Measurements from ENCODE around the gene SMIM26.

The SMIM26 gene

DNA sequence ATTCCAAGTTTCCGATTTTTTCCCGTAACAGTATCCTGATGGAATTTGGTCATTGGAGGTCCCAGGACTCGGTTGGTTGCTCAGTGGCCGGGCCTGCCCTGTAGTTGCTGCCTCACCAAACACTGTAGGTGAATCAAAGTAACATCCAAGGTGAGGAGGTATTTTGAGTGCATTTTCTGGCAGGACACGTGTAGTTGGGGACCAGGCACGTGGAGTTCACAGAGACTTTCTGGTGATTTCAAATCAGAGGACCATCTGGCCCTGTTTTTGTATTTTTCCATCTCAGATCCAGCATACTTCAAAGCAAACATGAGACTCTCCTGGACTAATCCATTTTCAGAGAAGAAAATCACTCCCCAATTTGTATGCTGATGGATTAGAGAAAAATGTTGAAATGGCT, 10.7 kb downstream of the SMIM26 start:
- H3K27ac ChIP-seq = no peak overlapping the region
- H3K4me3 ChIP-seq = no peak overlapping the region
- no peaks in the 10 kb centered on the region for H3K36me3 ChIP-seq
- H3K27me3 ChIP-seq = no peaks in the 10 kb centered on the region
- H3K4me1 ChIP-seq = no peaks in the 10 kb centered on the region
- H3K9ac ChIP-seq = no peak overlapping the region
- no peak for TF ChIP-seq Cebpa-rat (IDR thresholded peaks at IDR 0.05)
- H4K20me1 ChIP-seq = no peaks in the 10 kb centered on the region
- H3K9me3 ChIP-seq = no peaks in the 10 kb centered on the region
- no peak overlapping the region for H3K4me2 ChIP-seq

DNA sequence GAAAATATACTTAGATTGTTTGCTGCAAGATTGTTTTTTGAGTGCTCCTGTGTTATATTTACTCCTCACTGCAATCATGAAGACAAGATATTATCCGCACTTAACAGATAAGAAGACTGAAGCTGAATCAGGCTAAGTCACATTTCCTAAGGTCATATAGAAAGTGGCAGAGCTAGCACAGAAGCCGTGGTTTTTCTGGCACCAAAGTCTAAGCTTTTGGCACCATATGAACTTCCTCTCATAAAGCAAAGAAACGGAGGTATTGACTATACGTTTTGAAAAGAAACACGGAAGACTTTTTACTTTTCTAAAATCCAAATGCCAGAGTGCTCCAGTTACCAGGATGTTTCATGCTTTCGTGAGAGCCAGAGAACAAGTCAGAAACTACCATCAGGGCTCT, 11.3 kb downstream of the SMIM26 start:
- Histone ChIP-seq H3K27me3 (no peaks in the 10 kb centered on the region), H3K4me2 (no peak overlapping the region), H3K4me3 (no peak overlapping the region), H3K9me3 (no peaks in the 10 kb centered on the region), H3K27ac (no peak overlapping the region), H3K9ac (no peak overlapping the region), H4K20me1 (no peaks in the 10 kb centered on the region), H3K36me3 (no peaks in the 10 kb centered on the region), H3K4me1 (no peaks in the 10 kb centered on the region)
- no peak for TF ChIP-seq Cebpa-rat (IDR thresholded peaks at IDR 0.05)

DNA sequence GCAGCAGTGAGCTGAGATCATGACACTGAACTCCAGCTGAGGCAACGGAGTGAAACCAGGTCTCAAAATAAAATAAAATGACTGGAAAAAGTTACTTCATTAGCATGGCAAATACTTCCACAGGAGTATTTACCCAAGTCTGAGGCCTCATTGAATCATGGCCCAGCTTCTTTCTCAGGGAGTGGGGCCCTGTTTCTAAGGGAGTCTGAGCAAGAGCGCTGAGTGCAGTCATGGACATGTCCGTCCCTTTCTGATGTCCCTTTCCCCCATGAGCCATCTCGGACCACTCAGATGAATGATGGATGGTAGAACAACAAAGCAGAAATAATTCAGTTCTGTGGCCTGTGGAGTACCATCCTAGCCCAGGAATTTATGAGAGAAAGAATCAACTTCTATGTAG, 12.8 kb downstream of the SMIM26 start:
- Histone ChIP-seq H3K27me3 (no peaks in the 10 kb centered on the region), H3K4me3 (no peak overlapping the region)
- no peak for TF ChIP-seq Cebpa-rat (IDR thresholded peaks at IDR 0.05)

DNA sequence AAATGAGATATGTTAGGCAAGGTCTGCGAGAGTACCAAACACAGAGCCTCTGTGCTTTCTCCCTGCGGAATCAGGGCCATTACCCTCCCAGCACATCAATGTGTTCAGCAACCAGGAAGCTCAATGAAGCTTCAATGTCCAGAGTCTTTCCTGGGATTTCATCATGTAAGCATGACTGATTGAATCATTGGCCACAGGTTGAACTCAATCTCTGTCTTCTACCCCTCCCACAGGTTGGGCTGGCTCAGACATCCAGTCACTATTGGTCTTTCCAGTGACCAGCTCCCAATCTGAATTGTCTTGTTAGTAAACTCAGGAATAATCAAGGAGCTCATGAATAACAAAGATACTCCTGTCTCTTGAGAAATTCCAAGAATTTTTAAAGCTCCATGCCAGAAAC, 17.9 kb downstream of the SMIM26 start:
- H3K9me3 ChIP-seq = peaks cover 7% of the 10 kb centered on the region; the same call in 1 of the 2 replicates

More for the DNA sequence above, 12.8 kb downstream of the SMIM26 start:
- Histone ChIP-seq H3K9me3 (no peaks in the 10 kb centered on the region), H3K36me3 (no peaks in the 10 kb centered on the region), H3K4me1 (no peaks in the 10 kb centered on the region), H3K4me2 (no peak overlapping the region), H3K9ac (no peak overlapping the region), H3K27ac (no peak overlapping the region), H4K20me1 (no peaks in the 10 kb centered on the region)

DNA sequence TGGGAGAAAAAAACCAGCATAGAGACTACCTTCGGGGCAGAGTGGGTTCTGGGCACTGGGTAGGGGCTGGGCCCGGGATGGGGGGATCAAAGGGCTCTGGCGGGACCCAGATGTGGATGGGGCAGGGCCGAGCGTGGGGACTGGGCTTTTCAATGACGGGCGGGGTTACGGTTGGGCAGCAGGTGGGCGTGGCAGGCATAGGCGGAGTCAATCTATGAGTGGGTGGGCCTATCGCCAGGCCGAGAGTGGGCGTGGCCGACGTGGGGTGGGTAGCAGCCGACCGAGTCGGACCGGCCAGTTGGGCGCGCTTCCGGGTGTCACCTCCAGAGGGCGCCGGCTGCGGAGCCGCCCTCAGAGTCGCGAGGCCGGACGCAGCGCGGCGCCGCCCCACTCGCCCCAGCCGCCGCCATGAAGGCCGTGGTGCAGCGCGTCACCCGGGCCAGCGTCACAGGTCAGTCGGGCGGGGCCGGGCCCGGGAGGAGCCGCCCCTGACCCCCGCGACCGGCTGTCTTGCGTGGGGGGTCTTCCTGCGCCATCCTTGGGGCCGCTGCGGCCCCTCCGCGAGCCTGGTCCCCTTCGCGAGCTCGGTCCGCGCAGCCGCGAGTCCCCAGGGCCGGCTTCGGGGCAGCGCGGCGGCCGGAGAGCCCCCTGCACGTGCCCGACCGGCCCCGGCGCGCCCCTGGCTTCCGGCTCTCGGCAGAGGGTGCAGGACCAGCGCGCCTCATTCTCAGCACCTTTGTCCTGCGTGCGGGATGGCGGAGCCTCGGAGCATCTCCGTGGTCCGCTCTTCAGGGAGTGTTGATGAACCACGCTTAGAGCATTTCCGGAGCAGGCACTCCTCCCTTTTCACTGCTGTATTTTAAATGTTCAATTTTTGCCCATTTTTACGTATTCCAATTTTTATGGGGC, 20.7 kb downstream of the SMIM26 start, which contains the start of gene DTD1:
DTD1 (plus strand) TSS at position 390 of the 909 bp plus-strand sequence; CDS start at position 409, 19 bp downstream.
- peaks cover 7% of the 10 kb centered on the region; the same call in 1 of the 2 replicates for H3K9me3 ChIP-seq
- H3K9ac ChIP-seq = peak within 1 kb of the TSS; percentile 75
- peak within 1 kb of the TSS; percentile 81 for H3K4me3 ChIP-seq
- no peaks in the 10 kb centered on the region for H4K20me1 ChIP-seq
- TF ChIP-seq Cebpa-rat (IDR thresholded peaks at IDR 0.05) = no peak
- peaks cover 5% of the 10 kb centered on the region for H3K4me1 ChIP-seq
- no peaks in the 10 kb centered on the region for H3K27me3 ChIP-seq
- no peaks in the 10 kb centered on the region for H3K36me3 ChIP-seq
- peak within 1 kb of the TSS; percentile 73 for H3K27ac ChIP-seq
- H3K4me2 ChIP-seq = peak within 1 kb of the TSS; percentile 76

More for the DNA sequence above, 17.9 kb downstream of the SMIM26 start:
- no peak overlapping the region for H3K4me2 ChIP-seq
- no peaks in the 10 kb centered on the region for H3K36me3 ChIP-seq
- peaks cover 5% of the 10 kb centered on the region for H3K4me1 ChIP-seq
- no peaks in the 10 kb centered on the region for H3K27me3 ChIP-seq
- no peak overlapping the region for H3K9ac ChIP-seq
- no peak overlapping the region for H3K4me3 ChIP-seq
- no peak overlapping the region for H3K27ac ChIP-seq
- TF ChIP-seq Cebpa-rat (IDR thresholded peaks at IDR 0.05) = no peak
- no peaks in the 10 kb centered on the region for H4K20me1 ChIP-seq

GRCh38 chr20:18588574-18588933, 21.3 kb downstream of the SMIM26 start:
- no peak for TF ChIP-seq Cebpa-rat (IDR thresholded peaks at IDR 0.05)
- H3K9ac ChIP-seq = peak overlapping the region; percentile 75; the same call in 1 of the 2 replicates
- no peaks in the 10 kb centered on the region for H4K20me1 ChIP-seq
- H3K27ac ChIP-seq = no peak overlapping the region
- no peaks in the 10 kb centered on the region for H3K36me3 ChIP-seq
- peak overlapping the region; percentile 76 for H3K4me2 ChIP-seq
- peaks cover 7% of the 10 kb centered on the region; the same call in 1 of the 2 replicates for H3K9me3 ChIP-seq
- peak overlapping the region; percentile 81 for H3K4me3 ChIP-seq
- H3K4me1 ChIP-seq = peaks cover 5% of the 10 kb centered on the region
- no peaks in the 10 kb centered on the region for H3K27me3 ChIP-seq

GRCh38 chr20:18589941-18590674, 22.9 kb downstream of the SMIM26 start:
- Histone ChIP-seq H3K4me2 (no peak overlapping the region), H3K9ac (no peak overlapping the region), H3K27ac (no peak overlapping the region), H3K4me3 (no peak overlapping the region), H3K36me3 (no peaks in the 10 kb centered on the region), H3K9me3 (peaks cover 7% of the 10 kb centered on the region; the same call in 1 of the 2 replicates), H3K4me1 (peaks cover 5% of the 10 kb centered on the region), H3K27me3 (no peaks in the 10 kb centered on the region), H4K20me1 (no peaks in the 10 kb centered on the region)
- TF ChIP-seq Cebpa-rat (IDR thresholded peaks at IDR 0.05) = no peak

- TF ChIP-seq Cebpa-rat (IDR thresholded peaks at IDR 0.05) = no peak
- H3K4me3 ChIP-seq = no peak overlapping the region
- no peaks in the 10 kb centered on the region for H3K27me3 ChIP-seq
- H3K27ac ChIP-seq = no peak overlapping the region
- H3K4me1 ChIP-seq = no peaks in the 10 kb centered on the region
- peaks cover 5% of the 10 kb centered on the region for H3K9me3 ChIP-seq
- H3K36me3 ChIP-seq = peaks cover 12% of the 10 kb centered on the region
- no peak overlapping the region for H3K9ac ChIP-seq
- H4K20me1 ChIP-seq = no peaks in the 10 kb centered on the region
- H3K4me2 ChIP-seq = no peak overlapping the region
Measured at GRCh38 chr20:18596270-18596669, 29.0 kb downstream of the SMIM26 start.

- Histone ChIP-seq H4K20me1 (no peaks in the 10 kb centered on the region), H3K4me2 (no peak overlapping the region), H3K9me3 (no peaks in the 10 kb centered on the region), H3K27me3 (no peaks in the 10 kb centered on the region), H3K9ac (no peak overlapping the region), H3K4me1 (no peaks in the 10 kb centered on the region), H3K27ac (no peak overlapping the region), H3K36me3 (0 out of 2 replicates have a peak, but pooled peaks cover 2% of the 10 kb centered on the region), H3K4me3 (no peak overlapping the region)
- no peak for TF ChIP-seq Cebpa-rat (IDR thresholded peaks at IDR 0.05)
Measured at GRCh38 chr20:18609741-18610140, 42.5 kb downstream of the SMIM26 start.

- Histone ChIP-seq H3K4me2 (no peak overlapping the region), H4K20me1 (no peaks in the 10 kb centered on the region), H3K4me1 (no peaks in the 10 kb centered on the region), H3K4me3 (no peak overlapping the region), H3K9ac (no peak overlapping the region), H3K9me3 (no peaks in the 10 kb centered on the region), H3K36me3 (0 out of 2 replicates have a peak, but pooled peaks cover 2% of the 10 kb centered on the region), H3K27me3 (no peaks in the 10 kb centered on the region), H3K27ac (no peak overlapping the region)
- no peak for TF ChIP-seq Cebpa-rat (IDR thresholded peaks at IDR 0.05)
Measured at GRCh38 chr20:18611492-18611891, 44.3 kb downstream of the SMIM26 start.

All from BLaER1 (cell line).